ENCODE results near the gene TYRP1. TPM values are rescaled to one million over a fixed set of nuclear protein-coding genes. Genes with fewer than 3 reads are reported as not detected.
A peak's percentile ranks its signal among the peaks of the same experiment; 100 is the strongest.

TYRP1 gene
- total RNA-seq, 1 donor from 2014 or later, result 73.9 TPM

GRCh38 chr9:12698266-12698665, 5.1 kb downstream of the TYRP1 start:
- no peak for DNase-seq

DNA sequence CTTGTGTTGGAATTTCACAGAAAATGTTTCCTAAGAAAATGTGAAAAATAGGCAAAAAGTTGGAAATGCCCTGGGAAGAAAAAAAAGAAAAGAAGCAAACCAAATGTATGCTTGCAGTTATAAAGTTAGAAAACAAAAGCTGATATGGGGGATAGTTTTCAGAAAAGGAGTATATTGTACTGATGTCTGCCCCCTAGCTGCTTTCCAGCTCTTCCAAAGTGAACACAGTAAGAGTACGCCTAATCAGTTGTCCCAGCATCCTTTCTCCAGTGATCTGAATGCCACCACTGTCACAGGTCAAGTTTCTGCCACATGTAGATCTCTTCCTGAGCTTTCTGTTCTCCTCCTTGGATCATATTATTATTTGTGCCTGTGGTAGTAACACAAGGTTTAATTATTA, 5.8 kb downstream of the TYRP1 start:
- no peak for DNase-seq

GRCh38 chr9:12699529-12699928, 6.3 kb downstream of the TYRP1 start:
- DNase-seq, result no peak

DNA sequence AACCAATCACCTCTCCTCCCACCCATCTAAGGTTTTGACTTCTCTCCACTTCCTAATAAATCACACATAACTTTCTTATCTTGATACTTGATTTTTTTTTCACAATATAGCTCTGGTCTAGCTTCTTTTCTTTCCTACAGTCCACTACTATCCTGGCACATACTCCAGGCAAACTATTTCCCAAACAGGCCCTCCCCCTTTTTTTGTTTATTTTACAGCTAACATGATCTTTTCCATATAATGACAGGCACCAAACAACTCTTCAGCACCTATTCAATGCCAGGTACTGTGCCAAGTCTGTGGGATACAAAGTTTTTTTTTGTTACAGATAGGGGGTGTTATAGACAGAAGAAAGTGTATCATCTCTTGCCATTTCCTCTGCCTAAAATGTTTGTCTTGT, 7.9 kb downstream of the TYRP1 start:
- no peak for DNase-seq

DNA sequence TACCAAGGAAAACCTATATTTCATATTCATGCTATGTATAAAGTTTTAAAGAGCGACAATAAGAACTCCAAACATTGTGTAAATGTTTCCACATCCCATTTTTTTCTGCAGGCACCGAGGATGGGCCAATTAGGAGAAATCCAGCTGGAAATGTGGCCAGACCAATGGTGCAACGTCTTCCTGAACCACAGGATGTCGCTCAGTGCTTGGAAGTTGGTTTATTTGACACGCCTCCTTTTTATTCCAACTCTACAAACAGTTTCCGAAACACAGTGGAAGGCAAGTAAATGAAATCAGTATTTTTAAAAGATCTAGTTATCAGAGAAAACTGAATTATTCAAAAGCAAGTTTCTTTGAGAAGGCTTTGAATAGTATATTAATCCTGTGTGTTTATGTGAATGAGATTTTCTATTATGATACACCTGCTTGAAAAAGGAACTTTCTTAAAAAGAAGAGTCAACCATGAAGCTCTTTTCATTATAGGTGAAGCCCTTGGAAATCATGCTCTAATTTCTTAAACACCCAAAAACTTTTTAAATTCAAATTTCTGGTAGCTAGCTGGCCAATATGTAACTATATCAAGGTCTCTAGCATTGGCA, 9.1 kb downstream of the TYRP1 start:
- peak; percentile 64 for DNase-seq

GRCh38 chr9:12703996-12704395, 10.8 kb downstream of the TYRP1 start:
- no peak for DNase-seq

- DNase-seq, result no peak
Measured at GRCh38 chr9:12705738-12706391, 12.7 kb downstream of the TYRP1 start.

DNA sequence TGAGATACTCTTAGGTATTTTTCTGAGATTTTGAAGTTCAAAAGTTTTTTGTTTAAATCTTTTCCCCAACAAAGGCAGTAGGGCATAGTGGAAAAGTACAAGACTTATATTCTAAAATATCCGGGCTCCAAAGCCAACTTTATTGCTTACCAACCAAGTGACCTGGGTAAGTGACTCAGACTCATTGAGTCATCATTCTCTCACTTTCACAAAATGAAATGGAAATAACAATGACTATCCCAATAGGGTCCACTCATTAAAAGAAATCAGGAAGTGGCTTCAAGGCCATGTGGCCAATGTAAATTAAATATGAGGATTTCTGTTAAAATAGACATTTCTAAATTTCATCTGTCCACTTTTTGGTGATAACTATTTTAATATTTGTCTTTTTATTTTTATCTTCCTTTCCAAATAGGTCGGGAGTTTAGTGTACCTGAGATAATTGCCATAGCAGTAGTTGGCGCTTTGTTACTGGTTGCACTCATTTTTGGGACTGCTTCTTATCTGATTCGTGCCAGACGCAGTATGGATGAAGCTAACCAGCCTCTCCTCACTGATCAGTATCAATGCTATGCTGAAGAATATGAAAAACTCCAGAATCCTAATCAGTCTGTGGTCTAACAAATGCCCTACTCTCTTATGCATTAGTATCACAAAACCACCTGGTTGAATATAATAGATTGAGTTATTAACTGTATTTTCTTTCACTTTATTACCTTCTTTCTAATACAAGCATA, 15.5 kb downstream of the TYRP1 start:
- no peak for DNase-seq

- no peak for DNase-seq
Measured at GRCh38 chr9:12712532-12712931, 19.3 kb downstream of the TYRP1 start.

GRCh38 chr9:12715268-12715667, 22.1 kb downstream of the TYRP1 start:
- no peak for DNase-seq

- DNase-seq, result no peak
Measured at GRCh38 chr9:12716823-12717600, 23.8 kb downstream of the TYRP1 start.

DNA sequence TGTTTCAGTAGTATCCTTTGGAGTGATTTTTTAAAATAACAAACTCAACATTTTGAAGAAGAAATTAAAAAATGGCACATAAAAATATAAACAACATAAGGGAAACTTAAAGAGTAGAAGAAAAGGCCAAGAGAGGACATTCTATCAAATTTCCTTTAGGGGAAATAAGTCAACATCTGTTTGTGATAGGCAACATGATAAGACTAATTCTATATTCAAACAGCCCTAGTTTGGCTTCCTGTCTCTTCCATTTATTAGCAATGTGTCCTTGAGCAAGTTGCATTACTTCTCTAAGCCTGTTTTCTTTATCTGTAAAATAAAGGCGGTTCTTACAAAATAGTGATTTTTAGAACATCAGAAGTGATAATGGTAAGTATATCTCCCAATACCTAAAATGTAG, 24.7 kb downstream of the TYRP1 start:
- no peak for DNase-seq

- DNase-seq, result peak; percentile 29
Measured at GRCh38 chr9:12718482-12719026, 25.4 kb downstream of the TYRP1 start.

- DNase-seq, result no peak
Measured at GRCh38 chr9:12719431-12719830, 26.2 kb downstream of the TYRP1 start.

DNA sequence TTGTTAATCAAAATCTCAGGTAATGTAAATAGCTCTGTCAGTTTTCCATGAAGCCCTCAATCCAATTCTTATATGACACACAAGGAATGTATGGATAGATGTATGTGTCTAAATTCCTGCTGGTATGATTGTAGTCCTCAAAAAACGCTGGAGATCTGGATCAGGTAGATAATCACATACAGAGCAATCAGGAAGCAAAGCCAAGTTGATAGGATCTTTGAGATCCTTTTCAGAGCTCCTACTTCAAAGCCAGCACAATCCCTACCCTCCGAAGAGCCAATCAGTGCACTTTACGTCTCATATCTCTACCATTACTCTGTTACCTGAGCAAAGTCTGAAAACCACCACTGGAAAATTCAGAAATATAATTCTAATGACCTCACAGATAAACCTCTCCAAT, 27.4 kb downstream of the TYRP1 start:
- DNase-seq, result no peak

DNA sequence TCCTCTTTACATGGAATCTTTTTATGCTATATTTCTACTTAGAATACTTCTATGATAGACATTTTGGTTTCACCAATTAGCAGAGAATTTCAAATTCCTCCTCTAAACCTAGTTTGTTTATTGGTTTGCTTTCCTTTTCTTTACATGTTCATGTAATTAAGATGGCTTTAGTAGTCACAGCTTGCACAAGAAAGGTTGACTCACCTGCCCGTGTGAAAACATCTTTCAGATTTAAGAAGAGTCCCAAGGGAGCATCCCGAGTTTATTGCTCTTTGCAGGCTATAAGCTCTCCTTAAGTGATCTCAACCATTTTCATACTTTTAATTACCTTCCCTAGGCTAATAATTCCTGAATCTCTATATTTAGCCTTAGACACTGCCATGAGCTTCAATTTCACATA, 28.9 kb downstream of the TYRP1 start:
- DNase-seq, result no peak

GRCh38 chr9:12723409-12724028, 30.3 kb downstream of the TYRP1 start:
- DNase-seq, result peak; percentile 28

DNA sequence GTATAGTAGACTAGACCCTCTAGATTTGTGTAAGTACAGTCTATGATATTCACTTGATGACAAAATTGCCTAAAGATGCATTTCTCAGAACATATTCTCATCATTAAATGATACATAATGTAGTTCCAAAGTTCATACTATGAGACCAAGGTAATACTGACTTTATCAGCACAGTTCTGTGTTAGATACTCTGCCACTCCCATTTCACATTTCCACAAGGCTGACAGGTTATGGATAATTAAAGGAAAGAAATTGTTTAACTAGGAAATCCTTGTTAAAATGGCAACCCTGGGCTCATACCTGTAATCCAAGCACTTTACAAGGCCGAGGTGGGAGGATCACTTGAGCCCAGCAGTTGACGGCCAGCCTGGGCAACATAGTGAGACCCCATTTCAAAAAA, 33.6 kb downstream of the TYRP1 start:
- DNase-seq, result no peak

GRCh38 chr9:12730198-12730597, 37.0 kb downstream of the TYRP1 start:
- DNase-seq, result no peak

DNA sequence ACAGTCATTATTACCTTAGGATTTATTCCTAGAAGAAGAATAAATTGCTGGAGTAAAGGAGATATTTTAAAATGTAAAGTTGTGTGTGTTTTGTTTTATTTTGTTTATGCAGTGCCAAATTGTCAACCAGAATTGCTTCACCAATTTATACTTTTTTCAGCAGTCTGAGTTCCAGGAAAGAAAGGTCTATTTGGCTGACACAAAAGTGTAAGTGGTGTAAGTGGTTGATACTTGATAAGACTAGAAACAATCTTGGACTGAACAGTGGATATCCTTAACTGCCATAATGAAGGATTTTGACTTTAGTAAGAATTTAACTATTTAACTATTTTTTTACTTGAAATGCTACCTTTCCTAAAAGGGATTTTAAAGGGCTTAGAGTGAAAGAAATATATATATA, 37.7 kb downstream of the TYRP1 start:
- DNase-seq, result no peak

DNA sequence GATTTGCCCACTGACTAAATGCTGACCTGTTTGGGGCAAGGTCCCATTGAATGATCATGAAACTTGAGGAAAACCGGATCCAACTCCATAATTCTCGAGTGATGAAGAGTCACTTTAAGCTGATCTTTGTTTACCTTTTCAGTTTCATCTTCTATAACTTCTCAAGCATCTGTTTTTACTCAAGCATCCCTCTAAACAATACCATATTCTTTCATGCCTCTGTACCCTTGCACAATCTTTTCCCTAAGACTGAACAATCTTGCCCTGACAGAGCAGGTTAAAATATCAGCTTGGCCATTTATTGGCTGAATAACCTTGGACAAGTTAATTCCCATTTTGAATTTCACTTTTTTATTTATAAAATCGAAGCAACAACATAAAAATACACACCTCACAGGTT, 39.8 kb downstream of the TYRP1 start:
- no peak for DNase-seq

DNA sequence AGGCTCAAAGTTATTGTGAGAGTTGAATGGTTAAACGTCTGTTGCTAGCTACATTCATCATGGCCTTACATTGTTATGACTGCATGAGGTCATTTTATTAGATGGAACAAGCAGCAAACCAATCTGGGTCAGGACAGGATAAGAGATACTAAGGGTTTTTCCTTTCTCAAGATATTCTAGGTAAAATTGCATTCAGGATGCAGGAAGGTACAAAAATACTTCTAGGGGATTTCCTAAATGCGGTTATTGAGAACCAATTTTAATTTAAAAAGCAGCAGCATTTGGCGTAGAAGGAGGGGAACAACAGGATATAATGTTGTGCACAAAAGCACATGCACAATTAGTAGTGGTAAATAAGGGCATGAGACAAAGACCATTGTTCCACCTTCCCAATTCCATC, 42.5 kb downstream of the TYRP1 start:
- no peak for DNase-seq
